Endodermal cell (in vitro differentiated cells): ENCODE data around the gene MIGA1. TPM values are rescaled to one million over a fixed set of nuclear protein-coding genes. Genes with fewer than 3 reads are reported as not detected.
A peak's percentile ranks its signal among the peaks of the same experiment; 100 is the strongest.

Source experiments
- DNase-seq: peaks from one replicate; pipeline ENCODE4 v3.0.0-alpha.2; 2017
- H3K27ac ChIP-seq: 2 replicates; pipeline ENCODE4 v1.5.1; 2013; ENCODE audit warnings: mild to moderate bottlenecking, low read depth, low read length, moderate library complexity
- H3K27me3 ChIP-seq: 2 replicates; pipeline ENCODE4 v1.6.1; 2013; ENCODE audit warnings: mild to moderate bottlenecking, low read length, moderate library complexity; ENCODE audit not compliant: insufficient read depth, control insufficient read depth, poor library complexity, severe bottlenecking
- H3K36me3 ChIP-seq: 2 replicates; pipeline ENCODE4 v1.7.0; 2013; ENCODE audit warnings: mild to moderate bottlenecking, low read length, moderate library complexity; ENCODE audit not compliant: control insufficient read depth, insufficient read depth
- H3K4me1 ChIP-seq: one replicate; pipeline ENCODE4 v1.7.0; 2013; ENCODE audit warnings: low read length; ENCODE audit not compliant: control insufficient read depth, insufficient read depth
- H3K4me3 ChIP-seq: 2 replicates; pipeline ENCODE4 v1.5.1; 2013; ENCODE audit warnings: mild to moderate bottlenecking, low read length, moderate library complexity
- H3K9ac ChIP-seq: 2 replicates; pipeline ENCODE4 v1.6.1; 2013; ENCODE audit warnings: mild to moderate bottlenecking, low read length, moderate library complexity; ENCODE audit not compliant: poor library complexity, severe bottlenecking; ENCODE audit errors: extremely low read depth
- H3K9me3 ChIP-seq: 2 replicates; pipeline ENCODE4 v1.6.1; 2013; ENCODE audit warnings: mild to moderate bottlenecking, low read length, moderate library complexity; ENCODE audit not compliant: control insufficient read depth
- H3K27ac Mint-ChIP-seq: 2 replicates; pipeline ENCODE4 v1.8.0; 2020; ENCODE audit warnings: mixed read lengths
- H3K27me3 Mint-ChIP-seq: 2 replicates; pipeline ENCODE4 v1.8.0; 2021; ENCODE audit warnings: mild to moderate bottlenecking, mixed read lengths; ENCODE audit not compliant: insufficient read depth
- H3K36me3 Mint-ChIP-seq: 2 replicates; pipeline ENCODE4 v1.8.0; 2020; ENCODE audit warnings: low read depth, mixed read lengths
- H3K4me1 Mint-ChIP-seq: 2 replicates; pipeline ENCODE4 v1.8.0; 2020; ENCODE audit warnings: mixed read lengths
- H3K4me3 Mint-ChIP-seq: 2 replicates; pipeline ENCODE4 v1.8.0; 2020; ENCODE audit warnings: mild to moderate bottlenecking, moderate library complexity, mixed read lengths
- H3K9me3 Mint-ChIP-seq: 2 replicates; pipeline ENCODE4 v1.8.0; 2020; ENCODE audit warnings: mild to moderate bottlenecking, mixed read lengths
- WGBS, 2 experiments: methylation state at CpG; one replicate each; pipeline versions ENCODE4 v1.1.5 to v1.1.7; 2013; ENCODE audit warnings: missing lambda C conversion rate in 2 of 2, mixed read lengths in 1 of 2; ENCODE audit not compliant: insufficient coverage in 1 of 2, insufficient read length in 1 of 2; 5-methylcytosine and 5-hydroxymethylcytosine counted together
- long read RNA-seq, 4 experiments: library from polyadenylated mRNA in 2 of 4; library from RNA in 1 of 4; library from capped mRNA in 1 of 4; stranded (forward) in 3 of 4; unstranded in 1 of 4; transcript quantifications; one replicate each; pipeline ENCODE4 v2.0.0, GENCODE V29; 2020 to 2021; ENCODE audit warnings: inconsistent platforms in 1 of 4
- polyA plus RNA-seq, 2 experiments: library from polyadenylated mRNA; stranded (reverse); fragments of 50-300 nt; gene quantifications; one replicate each; pipeline ENCODE4 v1.2.3, GENCODE V29; 2013
- total RNA-seq, 2 donors: library from RNA; stranded (reverse); fragmentation: NEBNext Ultra II Directional in 1 of 2; extraction: Animal tissue kit (Norgen Biotek cat#: 25700) in 1 of 2; gene quantifications; 2 replicates in 1 of 2; 3 replicates in 1 of 2; pipeline ENCODE4 v1.2.1, GENCODE V29; 2021
- TF ChIP-seq, protein P1 (sequence below): fragments of 200-600 bp; sonication (generic); conservative IDR thresholded peaks from 2 replicates; pipeline ENCODE4 v1.5.0; 2021; ENCODE audit warnings: antibody characterized with exemption, mild to moderate bottlenecking

Gene MIGA1, protein sequence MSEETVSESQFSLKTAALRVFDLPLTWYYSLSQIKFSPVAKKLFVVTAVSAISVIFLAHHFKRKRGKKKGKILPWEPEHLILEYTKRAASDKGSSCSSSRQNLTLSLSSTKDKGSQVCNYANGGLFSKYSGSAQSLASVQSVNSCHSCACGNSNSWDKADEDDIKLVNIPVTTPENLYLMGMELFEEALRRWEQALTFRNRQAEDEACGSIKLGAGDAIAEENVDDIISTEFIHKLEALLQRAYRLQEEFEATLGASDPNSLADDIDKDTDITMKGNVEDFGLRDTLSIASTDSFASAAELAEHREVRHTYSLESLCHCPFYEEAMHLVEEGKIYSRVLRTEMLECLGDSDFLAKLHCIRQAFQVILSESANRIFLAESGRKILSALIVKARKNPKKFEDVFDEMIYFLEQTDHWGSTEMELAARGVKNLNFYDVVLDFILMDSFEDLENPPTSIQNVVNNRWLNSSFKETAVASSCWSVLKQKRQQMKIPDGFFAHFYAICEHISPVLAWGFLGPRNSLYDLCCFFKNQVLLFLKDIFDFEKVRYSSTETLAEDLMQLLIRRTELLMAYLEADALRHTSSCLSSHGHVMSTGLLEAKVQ
- 1 to 10 TPM; 7.3 to 9.5 TPM for total RNA-seq
- 7.9 TPM for polyA plus RNA-seq (2013, experiment 1 of 2)
- polyA plus RNA-seq (2013, experiment 2 of 2), result 7.9 TPM
- long read RNA-seq, experiment 1, partial matches to known transcripts, result 0 of 3 reads
- long read RNA-seq, experiment 1, other reads (novel, unspliced or antisense), result 3 of 3 reads
- long read RNA-seq, experiment 2, full-length matches to known transcripts, result 3 of 11 reads
- long read RNA-seq, experiment 2, partial matches to known transcripts, result 0 of 11 reads
- long read RNA-seq, experiment 2, other reads (novel, unspliced or antisense), result 8 of 11 reads
- long read RNA-seq, experiment 3, full-length matches to known transcripts, result 6 of 19 reads
- long read RNA-seq, experiment 3, partial matches to known transcripts, result 5 of 19 reads
- long read RNA-seq, experiment 3, other reads (novel, unspliced or antisense), result 8 of 19 reads
- long read RNA-seq, experiment 4, full-length matches to known transcripts, result 3 of 4 reads
- long read RNA-seq, experiment 4, partial matches to known transcripts, result 1 of 4 reads
- long read RNA-seq, experiment 4, other reads (novel, unspliced or antisense), result 0 of 4 reads

DNA sequence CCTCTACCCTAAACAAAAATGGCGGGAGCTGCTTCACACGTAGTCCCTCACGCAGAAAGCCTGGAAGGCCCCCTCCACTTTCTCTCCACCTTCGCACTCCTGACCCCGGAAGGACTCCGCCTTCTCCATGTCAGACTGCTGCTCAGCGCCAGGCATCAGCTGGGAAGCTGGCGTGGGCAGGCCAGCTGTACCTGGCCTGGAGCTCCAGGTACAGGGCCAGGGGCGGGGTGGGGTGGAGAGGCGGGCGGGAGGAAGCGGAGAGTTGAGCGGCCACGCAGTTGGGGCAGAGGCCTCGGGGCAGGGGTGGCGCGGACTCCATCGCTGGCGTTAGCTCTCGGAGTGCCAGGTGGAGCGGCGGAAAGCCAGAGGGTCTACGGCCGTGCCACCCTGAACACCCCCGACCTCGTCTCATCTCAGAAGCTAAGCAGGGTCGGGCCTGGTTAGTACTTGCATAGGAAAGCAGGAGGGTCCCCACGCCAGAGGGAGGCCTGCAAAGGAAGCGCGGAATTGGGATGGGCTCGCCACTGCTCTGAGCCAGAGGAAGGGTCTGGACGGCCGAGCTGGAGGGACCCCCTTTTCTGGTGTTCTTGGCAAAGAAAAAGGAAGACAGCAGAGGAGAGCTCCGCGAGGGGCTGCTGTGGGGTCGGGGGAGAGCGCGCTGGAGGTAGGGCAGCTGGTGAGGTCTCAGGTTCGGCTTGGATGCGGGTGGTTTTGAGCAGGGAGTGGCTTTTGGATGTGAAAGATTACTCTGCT is at the start of gene MIGA1:
Gene MIGA1, plus strand, starts transcription at position 121 of the 753 bp plus-strand sequence. CDS start 3,604 bp downstream, outside the sequence.
- 0% methylated on average over 20 to 40 of the region's 40 CpGs for WGBS, 2 experiments
- Mint-ChIP-seq H3K4me3 (peak within 1 kb of the TSS; percentile 92), H3K4me1 (peaks cover 8% of the 10 kb centered on the region), H3K27me3 (no peaks in the 10 kb centered on the region), H3K36me3 (peaks cover 13% of the 10 kb centered on the region), H3K9me3 (peaks cover 3% of the 10 kb centered on the region), H3K27ac (peak within 1 kb of the TSS; percentile 57)
- DNase-seq, result peak; percentile 95
- no peaks in the 10 kb centered on the region for H3K4me1 ChIP-seq
- TF ChIP-seq, protein P1, sequence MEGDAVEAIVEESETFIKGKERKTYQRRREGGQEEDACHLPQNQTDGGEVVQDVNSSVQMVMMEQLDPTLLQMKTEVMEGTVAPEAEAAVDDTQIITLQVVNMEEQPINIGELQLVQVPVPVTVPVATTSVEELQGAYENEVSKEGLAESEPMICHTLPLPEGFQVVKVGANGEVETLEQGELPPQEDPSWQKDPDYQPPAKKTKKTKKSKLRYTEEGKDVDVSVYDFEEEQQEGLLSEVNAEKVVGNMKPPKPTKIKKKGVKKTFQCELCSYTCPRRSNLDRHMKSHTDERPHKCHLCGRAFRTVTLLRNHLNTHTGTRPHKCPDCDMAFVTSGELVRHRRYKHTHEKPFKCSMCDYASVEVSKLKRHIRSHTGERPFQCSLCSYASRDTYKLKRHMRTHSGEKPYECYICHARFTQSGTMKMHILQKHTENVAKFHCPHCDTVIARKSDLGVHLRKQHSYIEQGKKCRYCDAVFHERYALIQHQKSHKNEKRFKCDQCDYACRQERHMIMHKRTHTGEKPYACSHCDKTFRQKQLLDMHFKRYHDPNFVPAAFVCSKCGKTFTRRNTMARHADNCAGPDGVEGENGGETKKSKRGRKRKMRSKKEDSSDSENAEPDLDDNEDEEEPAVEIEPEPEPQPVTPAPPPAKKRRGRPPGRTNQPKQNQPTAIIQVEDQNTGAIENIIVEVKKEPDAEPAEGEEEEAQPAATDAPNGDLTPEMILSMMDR, result no peak
- peaks cover 5% of the 10 kb centered on the region for H3K9me3 ChIP-seq
- no peak within 1 kb of the TSS for H3K27ac ChIP-seq
- H3K27me3 ChIP-seq, result no peaks in the 10 kb centered on the region
- peak within 1 kb of the TSS; percentile 91 for H3K4me3 ChIP-seq
- peaks cover 16% of the 10 kb centered on the region for H3K36me3 ChIP-seq
- peak within 1 kb of the TSS; percentile 31 for H3K9ac ChIP-seq

DNA sequence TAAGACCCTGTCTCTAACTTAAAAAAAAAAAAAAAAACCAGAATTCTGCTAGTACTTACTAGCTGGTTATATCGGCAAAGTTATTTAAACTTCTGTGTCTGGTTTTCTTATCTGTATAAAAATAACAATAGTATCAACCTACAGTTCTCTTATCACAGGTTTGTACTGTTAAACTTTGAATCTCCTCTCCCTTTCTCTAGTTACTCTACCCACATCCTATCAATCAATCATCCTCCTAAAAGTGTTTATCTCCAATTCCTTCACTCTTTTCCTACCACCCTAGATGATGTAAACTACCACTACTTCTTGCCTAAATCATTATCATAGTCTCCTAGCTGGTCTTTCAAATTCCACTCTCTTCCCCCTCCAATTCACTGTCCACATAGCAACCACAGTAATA is 47.4 kb upstream of the MIGA1 start:
- Histone ChIP-seq H3K4me3 (no peak overlapping the region), H3K9me3 (no peaks in the 10 kb centered on the region), H3K27me3 (no peaks in the 10 kb centered on the region), H3K36me3 (peaks cover 50% of the 10 kb centered on the region), H3K9ac (no peak overlapping the region), H3K4me1 (peaks cover under 1% of the 10 kb centered on the region), H3K27ac (no peak overlapping the region)
- H3K27me3 Mint-ChIP-seq, result no peaks in the 10 kb centered on the region
- DNase-seq, result no peak
- no peaks in the 10 kb centered on the region for H3K4me1 Mint-ChIP-seq
- TF ChIP-seq, protein P1, result no peak
- no peak overlapping the region for H3K4me3 Mint-ChIP-seq
- no peaks in the 10 kb centered on the region for H3K9me3 Mint-ChIP-seq
- H3K27ac Mint-ChIP-seq, result no peak overlapping the region
- peaks cover 38% of the 10 kb centered on the region for H3K36me3 Mint-ChIP-seq
- no CpG with 5 or more reads among the region's 1 CpG for WGBS, 2 experiments
